ENCODE results near the gene SH3BP5.
"Not testable (repeated sequence)": the region's sequence is repeated elsewhere in the genome, so short reads cannot be mapped to it uniquely, and the experiment has no call there.

SH3BP5 gene, protein sequence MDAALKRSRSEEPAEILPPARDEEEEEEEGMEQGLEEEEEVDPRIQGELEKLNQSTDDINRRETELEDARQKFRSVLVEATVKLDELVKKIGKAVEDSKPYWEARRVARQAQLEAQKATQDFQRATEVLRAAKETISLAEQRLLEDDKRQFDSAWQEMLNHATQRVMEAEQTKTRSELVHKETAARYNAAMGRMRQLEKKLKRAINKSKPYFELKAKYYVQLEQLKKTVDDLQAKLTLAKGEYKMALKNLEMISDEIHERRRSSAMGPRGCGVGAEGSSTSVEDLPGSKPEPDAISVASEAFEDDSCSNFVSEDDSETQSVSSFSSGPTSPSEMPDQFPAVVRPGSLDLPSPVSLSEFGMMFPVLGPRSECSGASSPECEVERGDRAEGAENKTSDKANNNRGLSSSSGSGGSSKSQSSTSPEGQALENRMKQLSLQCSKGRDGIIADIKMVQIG

DNA sequence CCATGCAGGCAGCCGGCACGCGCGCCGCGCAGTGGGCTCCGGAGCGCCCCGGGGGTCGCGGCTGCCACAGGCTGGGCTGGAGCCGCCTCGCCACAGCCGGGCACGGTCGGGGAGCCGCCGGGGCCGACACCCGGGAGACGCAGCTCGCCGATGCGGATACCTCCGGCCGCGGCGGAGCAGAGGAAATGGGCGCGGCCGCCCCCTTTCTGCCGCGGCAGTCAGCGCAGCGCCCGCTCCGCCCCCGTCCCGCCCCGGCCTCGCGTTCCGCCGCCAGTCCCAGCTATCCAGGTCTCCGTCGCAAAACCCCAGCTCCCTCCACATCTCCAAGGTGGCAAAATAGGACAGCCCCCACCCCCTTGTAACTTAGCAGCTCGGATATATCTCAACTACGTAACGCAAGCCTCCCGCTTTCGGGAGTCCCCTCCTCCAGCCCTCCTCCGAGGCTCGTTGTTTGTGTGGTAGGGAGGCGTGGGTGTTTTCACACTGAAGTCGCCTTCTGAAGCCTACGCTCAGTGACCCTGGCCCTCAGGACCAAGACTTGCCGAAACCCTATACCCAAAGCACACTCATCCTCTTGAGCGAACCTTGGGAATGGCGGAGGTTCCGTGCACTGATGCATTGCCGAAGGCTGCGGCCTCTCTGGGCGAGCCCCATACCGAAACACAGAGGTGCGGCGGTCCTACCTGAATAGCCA lies at the start of gene SH3BP5:
Gene SH3BP5 (minus strand): TSS at position 182 of the 694 bp plus-strand sequence. CDS start 178 bp downstream, at position 4.
- FAIRE-seq, result no peak

DNA sequence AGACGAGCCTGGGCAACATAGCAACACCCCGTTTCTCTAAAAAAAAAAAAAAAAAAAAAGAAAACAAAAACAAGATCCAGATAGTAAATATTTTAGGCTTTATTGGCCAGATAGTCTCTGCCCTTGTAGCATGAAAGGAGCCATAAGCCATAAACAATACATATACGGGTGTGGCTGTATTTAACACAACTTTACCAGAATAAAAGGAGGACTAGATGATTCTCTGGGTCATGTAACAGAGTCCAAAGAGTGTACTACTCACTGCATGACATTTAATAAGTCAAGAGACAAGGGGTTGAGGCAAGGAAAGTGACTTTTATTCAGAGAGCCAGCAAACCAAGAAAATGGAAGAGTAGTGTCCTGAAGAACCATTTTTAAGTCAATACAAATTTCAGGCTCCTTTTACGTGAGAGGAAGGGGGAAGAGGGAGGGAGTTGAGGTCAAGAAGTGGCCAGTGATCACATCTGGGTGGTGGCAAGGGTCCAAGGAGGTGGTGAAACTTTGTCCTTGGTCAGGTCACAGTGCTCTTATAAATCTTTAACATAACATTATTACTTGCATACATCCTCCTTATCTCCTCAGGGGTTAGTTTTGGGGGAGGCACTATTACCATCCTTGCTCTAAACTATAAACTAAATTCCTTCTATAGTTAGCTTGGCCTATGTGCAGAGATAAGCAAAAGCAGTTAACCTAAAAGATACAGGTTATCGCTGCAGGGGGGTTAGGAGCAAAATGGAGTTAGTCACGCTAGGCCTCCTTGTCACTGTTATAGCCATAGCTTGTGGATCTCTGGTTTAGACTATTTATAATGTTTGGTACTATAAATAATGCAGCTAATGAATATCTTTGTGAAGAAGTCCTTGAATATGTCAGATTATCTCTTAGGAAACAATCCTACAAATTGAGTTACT lies 48.8 kb upstream of the SH3BP5 start:
- FAIRE-seq, result no peak

DNA sequence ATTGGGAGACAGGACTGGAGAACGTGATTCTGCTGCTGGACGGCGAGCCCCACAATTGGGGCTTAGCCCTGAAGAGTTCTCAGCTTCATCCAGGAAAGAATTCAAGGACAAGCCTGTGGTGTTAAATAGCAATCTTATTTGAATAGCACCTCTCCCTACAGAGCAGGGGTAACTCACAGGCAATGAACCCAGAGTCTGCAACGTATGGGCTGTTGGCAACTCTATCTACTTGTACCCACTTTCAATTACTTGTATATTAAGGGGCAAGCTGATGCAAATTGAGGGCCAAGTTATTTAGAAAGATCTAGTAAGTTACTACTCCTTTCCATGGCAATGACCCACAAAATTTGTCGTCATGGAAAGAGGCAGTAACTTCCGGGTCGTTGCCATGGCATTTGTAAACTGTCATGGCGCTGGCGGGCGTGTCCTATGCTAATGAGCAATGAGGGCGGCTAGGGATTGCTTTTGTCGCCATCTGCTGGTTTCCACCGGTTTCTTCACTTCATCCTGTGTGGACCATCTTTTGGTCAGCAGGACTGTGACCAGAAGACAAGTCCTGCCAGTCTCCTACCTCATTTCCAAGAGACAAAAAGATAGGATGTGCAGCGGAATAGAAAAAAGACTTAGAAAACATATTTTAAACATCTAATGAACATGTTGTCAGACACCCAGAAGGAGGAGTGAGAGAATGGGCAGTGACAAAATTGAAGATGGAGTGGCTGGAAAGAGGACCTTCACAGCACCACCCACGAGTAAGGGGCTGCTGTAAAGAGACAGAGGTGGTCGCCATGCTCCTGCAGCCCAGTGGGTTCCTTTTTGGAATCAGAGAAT lies 45.8 kb upstream of the SH3BP5 start:
- peak; percentile 65 for FAIRE-seq

DNA sequence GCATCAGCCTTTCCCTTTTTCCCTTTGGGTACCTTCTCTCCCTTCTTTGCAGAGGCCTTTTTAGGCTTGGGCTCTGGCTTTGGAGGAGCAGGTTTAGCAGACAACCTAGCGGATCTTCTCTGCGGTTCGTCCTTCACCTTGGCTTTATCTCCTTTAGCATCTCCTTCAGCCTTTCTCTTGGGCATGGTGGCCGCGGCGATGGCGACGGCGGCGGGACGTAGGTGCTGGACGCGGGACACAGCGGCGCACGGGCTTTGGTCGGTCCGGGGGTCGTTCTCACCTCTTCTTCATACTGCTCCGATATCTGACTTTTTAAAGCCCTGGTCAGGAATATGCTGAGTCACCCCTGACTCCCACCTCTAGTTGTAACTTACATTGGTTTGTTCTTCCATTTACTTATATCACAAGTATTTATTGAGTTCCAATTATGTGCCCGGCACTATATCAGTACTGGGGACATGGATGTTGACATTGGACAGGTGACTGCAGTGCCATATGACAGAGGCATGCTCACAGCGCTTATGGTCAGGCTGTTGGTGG lies 43.1 kb upstream of the SH3BP5 start:
- no peak for FAIRE-seq

DNA sequence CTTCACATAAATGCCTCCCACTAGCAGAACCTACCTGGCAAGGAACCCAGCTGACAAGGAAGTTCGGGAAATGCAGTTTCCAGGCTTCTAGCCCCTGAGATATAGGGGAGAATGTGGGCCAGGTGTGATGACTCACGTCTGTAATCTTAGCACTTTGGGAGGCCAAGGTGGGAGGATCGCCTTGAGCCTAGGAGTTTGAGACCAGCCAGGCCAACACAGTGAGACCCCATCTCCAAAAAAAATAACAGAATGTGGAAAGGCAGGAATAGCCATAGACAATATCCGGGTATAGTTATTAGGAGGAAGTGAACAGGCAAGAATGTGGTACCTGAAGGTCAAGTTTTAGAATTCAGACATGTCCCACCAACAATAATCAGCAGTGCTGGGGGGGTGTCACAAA lies 40.5 kb upstream of the SH3BP5 start:
- no peak for FAIRE-seq

DNA sequence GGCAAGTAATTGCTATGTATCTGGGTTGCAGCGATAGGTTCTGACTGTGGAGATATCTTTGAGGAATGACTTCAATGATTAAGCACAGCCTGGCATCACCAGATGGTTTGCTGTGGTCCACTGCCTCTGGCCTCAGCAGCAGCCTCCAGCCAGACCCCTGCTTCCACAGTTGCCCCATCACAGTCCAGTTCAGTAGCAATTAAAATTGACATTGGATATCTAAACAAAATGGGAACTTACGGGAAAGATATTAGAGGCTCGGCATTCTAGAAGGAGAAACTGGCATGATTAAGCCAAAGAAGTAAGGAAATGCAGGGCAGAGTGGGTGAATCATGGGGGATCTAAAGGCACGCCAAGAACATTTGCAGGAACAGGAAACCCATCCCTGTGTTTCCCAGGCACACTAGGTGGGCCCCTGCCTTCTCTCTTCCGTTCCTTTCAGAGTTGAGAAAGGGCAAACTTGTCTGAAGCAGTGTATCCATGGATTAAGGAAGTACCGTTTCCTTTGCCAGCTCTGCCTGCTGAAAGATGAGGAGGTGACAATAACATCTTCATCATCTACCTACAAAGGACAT lies 36.3 kb upstream of the SH3BP5 start:
- no peak for FAIRE-seq

DNA sequence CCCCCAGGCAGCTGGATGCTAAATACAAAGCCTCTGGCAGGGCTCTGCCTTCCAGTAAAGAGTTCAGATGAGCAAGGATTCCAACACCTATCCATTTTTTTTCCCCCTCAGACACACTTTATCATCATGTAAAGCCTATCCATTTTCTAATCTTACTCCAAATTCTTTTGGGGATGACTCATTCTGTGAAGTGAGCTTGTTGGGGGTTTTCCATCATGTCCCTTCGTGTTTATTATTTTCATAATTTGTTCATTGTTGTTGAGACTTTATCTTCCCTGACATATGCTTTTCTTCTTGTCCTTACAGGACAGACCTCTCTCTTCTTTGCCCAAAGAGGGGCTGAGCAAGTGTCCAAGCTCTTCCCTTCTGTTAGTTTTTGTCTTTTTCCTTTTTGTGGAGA lies 34.7 kb upstream of the SH3BP5 start:
- no peak for FAIRE-seq

DNA sequence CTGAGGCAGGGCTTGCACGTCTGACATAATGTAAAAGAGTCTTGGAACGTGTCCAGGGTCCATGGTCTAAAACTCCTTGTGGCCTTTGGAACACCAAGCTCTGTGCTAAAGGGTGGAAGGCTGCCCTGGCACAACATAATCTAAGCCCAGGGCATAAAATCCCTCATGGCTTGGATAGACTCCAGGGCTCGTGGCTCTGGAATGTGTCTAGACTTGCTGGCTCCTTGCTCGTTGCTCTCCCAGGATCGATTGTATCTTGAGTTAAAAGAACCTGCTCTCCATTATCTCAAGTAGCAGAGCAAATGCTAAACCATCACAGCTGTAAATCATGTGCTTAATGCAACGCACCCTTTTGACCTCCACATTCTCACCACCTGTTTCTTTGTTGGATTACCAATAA lies 31.7 kb upstream of the SH3BP5 start:
- FAIRE-seq, result not testable (repeated sequence)

DNA sequence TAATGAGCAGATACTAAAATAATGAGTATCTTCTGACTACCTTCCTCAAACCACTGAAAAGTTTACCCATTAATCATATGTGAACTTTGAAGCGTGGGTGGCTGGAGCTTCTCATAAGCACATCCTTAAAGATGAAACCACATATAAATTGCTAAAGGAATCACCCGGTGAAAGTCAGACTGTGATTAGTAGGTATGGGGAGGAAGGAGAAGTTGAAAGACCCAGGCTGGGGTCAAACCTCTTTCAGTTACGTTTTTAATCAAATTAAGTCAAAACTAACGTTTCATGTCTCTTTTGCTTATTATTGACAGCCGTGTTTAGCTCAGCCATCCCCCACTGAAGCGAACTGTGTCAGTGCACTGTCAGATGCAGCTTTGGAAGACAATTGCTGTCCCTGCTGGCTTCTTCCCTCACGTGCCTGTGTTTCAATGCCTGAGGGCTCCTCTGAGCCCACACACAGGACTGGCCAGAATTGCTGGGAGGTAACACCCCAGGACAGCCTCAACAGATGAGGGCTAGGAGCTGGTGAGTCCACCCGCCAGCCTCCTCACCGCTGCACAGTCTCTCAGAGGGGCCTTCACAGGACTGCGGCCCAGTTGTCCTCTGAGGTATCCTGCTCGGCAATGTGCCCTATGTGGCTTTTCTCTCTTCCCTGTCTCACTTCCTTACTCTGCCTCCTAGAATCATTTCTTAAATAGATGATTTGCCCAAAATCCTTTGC lies 29.3 kb upstream of the SH3BP5 start:
- no peak for FAIRE-seq

DNA sequence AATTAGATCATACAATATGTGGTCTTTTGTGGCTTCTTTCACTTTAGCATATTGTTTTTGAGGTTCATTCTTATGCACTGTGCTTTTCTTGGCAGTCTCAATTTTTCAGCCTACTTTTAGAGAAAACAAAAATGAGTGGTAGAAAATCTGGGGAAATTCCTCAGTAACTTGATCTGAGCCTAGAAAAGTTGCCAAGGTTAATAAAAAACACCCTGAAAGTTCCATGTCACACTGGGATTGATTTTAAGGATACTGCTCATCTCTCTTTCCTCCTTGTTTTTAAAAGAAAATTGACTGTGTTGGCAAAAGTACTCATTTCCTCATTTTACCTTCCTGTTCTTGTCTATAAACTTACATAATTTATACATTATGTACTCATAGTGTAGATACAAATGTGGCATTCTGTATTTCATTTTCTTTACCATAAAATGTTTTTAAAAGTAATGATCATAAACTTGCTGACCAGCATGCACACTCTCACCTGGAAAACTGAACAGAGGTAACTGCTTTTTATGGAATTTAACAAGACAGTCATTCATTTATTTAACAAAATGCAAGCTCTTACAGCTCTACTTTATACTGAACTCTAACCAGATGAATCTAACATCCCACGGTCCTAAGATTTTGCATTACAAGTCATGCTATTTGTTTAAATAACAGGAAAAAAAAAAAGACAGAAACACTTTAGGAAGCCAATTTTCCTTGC lies 28.6 kb upstream of the SH3BP5 start:
- no peak for FAIRE-seq

DNA sequence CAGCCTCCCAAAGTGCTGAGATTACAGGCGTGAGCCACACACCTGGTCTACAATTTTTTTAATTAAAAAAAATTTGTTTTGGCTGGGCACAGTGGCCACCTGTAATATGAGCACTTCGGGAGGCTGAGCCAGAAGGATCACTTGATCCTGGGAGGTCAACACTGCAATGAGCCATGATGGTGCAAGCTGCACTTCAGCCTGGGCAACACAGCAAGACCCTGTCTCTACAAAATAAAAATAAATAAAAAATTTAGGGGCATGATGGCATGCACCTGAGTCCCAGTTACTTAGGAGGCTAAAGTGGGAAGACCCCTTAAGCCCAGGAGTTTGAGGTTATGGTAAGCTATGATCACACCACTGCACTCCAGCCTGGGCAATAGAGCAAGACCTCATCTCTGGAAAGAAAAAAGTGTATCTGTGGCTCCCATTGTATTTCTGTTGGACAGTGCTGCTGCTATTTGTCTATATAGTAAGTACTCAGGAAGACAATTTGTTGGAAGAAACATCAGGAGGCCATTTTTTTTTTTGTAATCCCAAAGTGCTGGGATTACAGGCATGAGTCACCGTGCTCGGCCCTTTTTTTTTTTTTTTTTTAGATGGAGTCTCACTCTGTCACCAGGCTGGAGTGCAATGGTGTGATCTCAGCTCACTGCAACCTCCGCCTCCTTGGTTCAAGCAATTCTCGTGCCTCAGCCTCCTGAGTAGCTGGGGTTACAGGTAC lies 27.5 kb upstream of the SH3BP5 start:
- no peak for FAIRE-seq

DNA sequence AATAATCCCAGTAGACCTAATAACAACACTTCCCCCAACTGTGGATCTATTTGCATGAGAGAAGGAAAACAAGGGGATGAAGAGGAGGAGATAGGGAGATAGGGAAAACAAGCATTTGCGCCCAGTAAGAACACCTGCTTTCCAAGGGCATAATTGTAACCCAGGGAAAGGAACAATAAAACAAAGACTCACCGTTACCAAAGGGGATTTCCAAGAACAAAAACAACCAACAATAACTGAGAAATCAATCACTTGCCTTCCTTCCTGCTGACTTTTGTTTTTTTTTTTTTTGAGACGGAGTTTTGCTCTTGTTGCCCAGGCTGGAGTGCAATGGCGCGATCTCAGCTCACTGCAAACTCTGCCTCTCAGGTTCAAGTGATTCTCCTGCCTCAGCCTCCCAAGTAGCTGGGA lies 24.3 kb upstream of the SH3BP5 start:
- FAIRE-seq, result not testable (repeated sequence)

DNA sequence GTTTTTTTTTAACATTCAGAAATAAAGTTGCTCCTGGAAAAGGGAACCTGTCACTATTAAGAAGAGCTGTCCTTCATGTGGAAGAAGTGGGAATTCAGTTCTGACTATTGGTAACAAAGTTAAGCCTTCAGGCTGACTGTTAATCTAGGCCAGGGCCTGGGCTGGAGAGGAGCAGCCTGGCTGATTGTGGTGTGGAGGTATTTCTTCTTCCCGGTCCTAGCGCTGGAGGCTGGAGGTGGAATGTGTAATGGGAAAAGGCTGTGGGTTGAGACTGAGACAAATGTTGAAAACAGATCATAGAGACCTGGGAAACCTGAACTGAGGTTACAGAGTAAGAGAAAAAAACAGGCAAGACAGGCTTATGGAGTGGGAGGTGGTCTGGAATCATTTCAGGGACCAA lies 23.8 kb upstream of the SH3BP5 start:
- no peak for FAIRE-seq

DNA sequence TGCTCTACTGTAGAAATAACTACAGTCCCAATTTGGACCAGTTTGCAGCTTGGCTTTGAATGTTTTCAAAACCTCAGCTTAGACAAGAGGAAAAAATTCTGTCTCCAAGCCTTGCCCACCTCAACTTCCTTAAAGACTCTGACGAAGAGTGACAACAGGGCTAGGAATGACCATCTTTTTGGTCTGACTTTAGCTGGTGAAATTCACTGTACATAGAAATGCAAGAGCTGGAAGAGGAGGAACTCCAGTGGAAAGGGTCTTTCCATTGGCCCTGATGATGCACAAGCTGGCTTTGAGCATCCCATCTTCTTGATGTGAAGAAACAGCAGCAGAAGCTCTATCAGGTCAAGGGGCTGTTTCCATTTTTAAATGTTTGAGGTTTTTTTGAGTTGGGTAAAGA lies 22.7 kb upstream of the SH3BP5 start:
- FAIRE-seq, result no peak

DNA sequence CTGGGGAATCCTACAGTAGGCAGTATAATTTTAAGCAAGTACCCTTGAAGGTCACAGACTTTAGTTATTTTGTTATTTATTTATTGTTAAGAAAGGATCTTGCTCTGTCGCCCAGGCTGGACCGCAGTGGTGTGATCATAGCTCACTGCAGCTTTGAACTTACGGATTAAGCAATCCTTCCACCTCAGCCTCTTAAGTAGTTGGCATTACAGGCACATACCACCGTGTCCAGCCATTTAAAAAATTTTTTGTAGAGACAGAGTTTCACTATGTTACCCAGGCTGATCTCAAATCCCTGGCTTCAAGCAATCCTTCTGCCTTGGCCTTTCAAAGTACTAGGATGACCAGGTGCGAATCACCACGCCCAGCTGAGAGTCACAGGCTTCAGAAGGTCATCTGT lies 22.1 kb upstream of the SH3BP5 start:
- FAIRE-seq, result no peak

DNA sequence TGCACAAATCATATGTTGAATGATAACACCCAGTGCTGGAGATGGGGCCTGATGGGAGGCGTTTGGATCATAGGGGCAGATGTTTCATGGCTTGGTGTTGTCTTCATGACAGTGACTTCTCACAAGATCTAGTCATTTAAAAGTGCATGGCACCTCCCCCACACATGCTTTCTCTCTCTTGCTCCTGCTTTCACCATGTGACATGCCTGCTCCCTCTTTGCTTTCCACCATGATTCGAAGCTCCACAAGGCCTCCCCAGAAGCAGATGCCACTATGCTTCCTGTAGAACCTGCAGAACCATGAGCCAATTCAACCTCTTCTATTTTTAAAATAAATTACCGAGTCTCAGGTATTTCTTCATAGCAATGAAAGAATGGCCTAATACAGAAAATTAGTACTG lies 17.8 kb upstream of the SH3BP5 start:
- no peak for FAIRE-seq

DNA sequence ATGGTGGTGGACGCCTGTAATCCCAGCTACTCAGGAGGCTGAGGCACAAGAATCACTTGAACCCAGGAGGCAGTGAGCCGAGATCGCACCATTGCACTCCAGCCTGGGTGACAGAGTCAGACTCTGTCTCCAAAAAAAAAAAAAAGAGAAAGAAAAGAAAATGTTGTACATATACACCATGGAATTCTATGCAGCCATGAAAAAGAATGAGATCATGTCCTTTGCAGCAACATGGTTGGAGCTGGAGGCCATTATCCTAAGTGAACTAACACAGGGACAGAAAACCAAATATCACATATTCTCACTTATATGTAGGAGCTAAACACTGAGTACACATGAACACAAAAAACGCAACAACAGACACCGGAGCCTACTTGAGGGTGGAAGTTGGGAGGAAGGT lies 17.1 kb upstream of the SH3BP5 start:
- FAIRE-seq, result not testable (repeated sequence)

DNA sequence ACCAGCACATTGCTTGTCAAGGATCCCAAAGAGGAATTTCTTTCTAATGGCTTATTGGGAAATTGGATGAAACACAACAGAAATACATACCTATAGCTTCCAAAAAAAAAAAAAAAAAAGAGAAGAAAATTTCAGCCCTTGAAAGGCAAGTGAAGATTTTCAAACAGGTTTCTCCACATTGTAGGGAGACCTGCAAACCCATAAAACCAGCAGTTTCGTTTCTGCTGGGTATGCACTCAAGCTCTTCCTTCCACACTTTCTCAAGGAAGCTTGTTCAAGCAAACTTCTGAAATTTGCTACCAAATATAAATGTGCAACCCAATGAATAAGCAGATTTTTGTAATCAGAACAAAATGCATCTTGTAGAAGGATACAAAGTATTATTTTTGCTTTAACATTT lies 15.9 kb upstream of the SH3BP5 start:
- no peak for FAIRE-seq

DNA sequence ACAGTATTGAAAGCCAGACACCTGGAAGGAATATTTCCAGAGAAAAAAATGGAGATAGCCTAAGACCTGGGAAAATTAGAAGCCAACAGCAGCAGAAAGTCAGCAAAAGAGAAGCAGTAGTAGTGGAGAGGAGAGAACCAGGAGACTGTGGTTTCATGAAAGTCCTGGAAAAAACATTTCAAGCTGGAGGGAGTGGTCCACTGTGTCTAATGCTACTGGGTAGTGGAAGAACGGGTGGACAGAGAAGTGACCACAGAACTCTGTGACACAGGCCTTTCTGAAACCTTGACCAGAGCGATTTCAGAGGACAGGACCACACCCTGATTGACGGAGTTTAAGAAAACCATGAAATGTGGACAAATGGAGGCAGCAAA lies 15.3 kb upstream of the SH3BP5 start:
- FAIRE-seq, result no peak
